WTC11 (cell line): Measurements from ENCODE around the gene PCDHGA6. TPM values are rescaled to one million over a fixed set of nuclear protein-coding genes. Genes with fewer than 3 reads are reported as not detected.

Experiments used
- ATAC-seq: fragments of 200-7000 bp; cut with Tn5 transposase; 2 replicates; pipeline ENCODE4 v1.10.0; 2021; ENCODE audit warnings: mild to moderate bottlenecking, moderate library complexity
- CTCF ChIA-PET: fragments of 300-600 bp; sonication (Branson Sonifier 250); formaldehyde crosslinking; loops from one replicate; lab custom pipeline; 2021; ENCODE audit warnings: antibody characterized with exemption; lab: Charles Lee
- POLR2A ChIA-PET: fragments of 350-600 bp; sonication (Branson Sonifier 250); formaldehyde crosslinking; loops from one replicate; lab custom pipeline; 2021; ENCODE audit warnings: antibody characterized with exemption; lab: Charles Lee
- DNase-seq: peaks from one replicate; pipeline ENCODE4 v3.0.0; 2021; ENCODE audit warnings: low spot score
- H3K27ac Mint-ChIP-seq: 2 replicates; pipeline ENCODE4 v1.8.0; 2021; ENCODE audit warnings: mixed read lengths
- H3K27me3 Mint-ChIP-seq: 2 replicates; pipeline ENCODE4 v1.8.0; 2021; ENCODE audit warnings: low read depth, mild to moderate bottlenecking, moderate library complexity, mixed read lengths
- H3K36me3 Mint-ChIP-seq: 2 replicates; pipeline ENCODE4 v1.8.0; 2021; ENCODE audit warnings: mixed read lengths
- H3K4me1 Mint-ChIP-seq: 2 replicates; pipeline ENCODE4 v1.8.0; 2022; ENCODE audit warnings: mixed read lengths
- H3K4me3 Mint-ChIP-seq: 2 replicates; pipeline ENCODE4 v1.8.0; 2021; ENCODE audit warnings: mild to moderate bottlenecking, moderate library complexity, mixed read lengths
- H3K9me3 Mint-ChIP-seq: 2 replicates; pipeline ENCODE4 v1.8.0; 2021; ENCODE audit warnings: mixed read lengths
- AFF4 ChIP-seq: sonication (generic); formaldehyde crosslinking; IDR thresholded peaks from 2 replicates; pipeline ENCODE4 v1.8.1; 2023; ENCODE audit warnings: mild to moderate bottlenecking, missing genetic modification reagents, borderline replicate concordance
- ARID4B ChIP-seq: sonication (generic); formaldehyde crosslinking; IDR thresholded peaks from 2 replicates; pipeline ENCODE4 v1.8.0; 2023; ENCODE audit warnings: missing genetic modification reagents, mild to moderate bottlenecking, borderline replicate concordance
- CDX4 ChIP-seq: fragments of 250-450 bp; sonication (Bioruptor Pico); IDR thresholded peaks from 2 replicates; pipeline ENCODE4 v1.9.0; 2021; ENCODE audit warnings: moderate library complexity, mild to moderate bottlenecking, inconsistent platforms, borderline replicate concordance
- FOXK1 ChIP-seq: sonication (generic); formaldehyde crosslinking; IDR thresholded peaks from 2 replicates; pipeline ENCODE4 v1.8.0; 2022; ENCODE audit warnings: mild to moderate bottlenecking, moderate library complexity, missing genetic modification reagents
- MYBL2 ChIP-seq: sonication (generic); formaldehyde crosslinking; IDR thresholded peaks from 2 replicates; pipeline ENCODE4 v1.8.1; 2023; ENCODE audit warnings: mild to moderate bottlenecking, moderate library complexity, missing genetic modification reagents
- PRDM15 ChIP-seq: sonication (generic); formaldehyde crosslinking; IDR thresholded peaks from 2 replicates; pipeline ENCODE4 v1.8.0; 2022; ENCODE audit warnings: missing genetic modification reagents
- PRRX2 ChIP-seq: fragments of 250-450 bp; sonication (Bioruptor Pico); IDR thresholded peaks from 2 replicates; pipeline ENCODE4 v1.8.0; 2021; ENCODE audit warnings: mild to moderate bottlenecking
- RELA ChIP-seq: sonication (generic); formaldehyde crosslinking; IDR thresholded peaks from 2 replicates; pipeline ENCODE4 v1.8.1; 2022; ENCODE audit warnings: missing genetic modification reagents, mild to moderate bottlenecking, borderline replicate concordance
- USF1 ChIP-seq: sonication (generic); formaldehyde crosslinking; IDR thresholded peaks from 2 replicates; pipeline ENCODE4 v1.8.0; 2022; ENCODE audit warnings: mild to moderate bottlenecking, missing genetic modification reagents
- ZBTB43 ChIP-seq: sonication (generic); formaldehyde crosslinking; IDR thresholded peaks from 2 replicates; pipeline ENCODE4 v1.8.1; 2023; ENCODE audit warnings: mild to moderate bottlenecking, missing genetic modification reagents
- ZNF121 ChIP-seq: sonication (generic); formaldehyde crosslinking; IDR thresholded peaks from 2 replicates; pipeline ENCODE4 v1.8.0; 2023; ENCODE audit warnings: missing genetic modification reagents
- total RNA-seq: library from RNA; stranded (reverse); gene quantifications from 3 replicates; pipeline ENCODE4 v1.2.3, GENCODE V29; 2021

The PCDHGA6 gene
- total RNA-seq, 1 experiment from 2014 or later: 3.3 TPM

GRCh38 chr5:141356950-141357349, 16.7 kb upstream of the PCDHGA6 start (continued):
- no peak for TF ChIP-seq CDX4
- no peak for TF ChIP-seq AFF4 (CRISPR knock-in tag)
- TF ChIP-seq USF1: no peak
- no peak for TF ChIP-seq PRRX2 (CRISPR knock-in tag)
- no peak for TF ChIP-seq ARID4B (CRISPR knock-in tag)
- no peak for TF ChIP-seq ZBTB43
- no peak for TF ChIP-seq PRDM15 (CRISPR knock-in tag)
- TF ChIP-seq MYBL2: no peak

GRCh38 chr5:141359790-141360426, 13.8 kb upstream of the PCDHGA6 start, which contains the start of gene PCDHGB2:
Gene PCDHGB2, plus strand, starts transcription at chr5:141359994. Its CDS starts 142 bp downstream, at chr5:141360136.
- peaks cover 68% of the 10 kb centered on the region for H3K36me3 Mint-ChIP-seq
- ATAC-seq (peak; percentile 83), DNase-seq (peak; percentile 46)
- POLR2A ChIA-PET: no interaction called here
- CTCF ChIA-PET: interaction anchor here (0.6 to 1.6 kb wide), 27 partner anchors 9 to 207 kb away, joined by 3 to 16 read pairs (median 5); partner anchors contain the start of genes PCDHB10, PCDHB14, PCDHB15 and PCDHB16
- peaks cover 22% of the 10 kb centered on the region; the same call in 1 of the 2 replicates for H3K27me3 Mint-ChIP-seq
- peak within 1 kb of the TSS; percentile 96 for H3K27ac Mint-ChIP-seq
- peaks cover 27% of the 10 kb centered on the region for H3K4me1 Mint-ChIP-seq
- H3K9me3 Mint-ChIP-seq: peaks cover 62% of the 10 kb centered on the region
- H3K4me3 Mint-ChIP-seq: peak within 1 kb of the TSS; percentile 60
- TF ChIP-seq PRDM15 (CRISPR knock-in tag) (peak; percentile 47; the same call in 1 of the 2 replicates), RELA (CRISPR knock-in tag) (no peak), FOXK1 (CRISPR knock-in tag) (no peak), ZNF121 (CRISPR knock-in tag) (no peak), AFF4 (CRISPR knock-in tag) (no peak)
